K562 (cell line): Measurements from ENCODE around the gene SLC19A1. TPM values are rescaled to one million over a fixed set of nuclear protein-coding genes. Genes with fewer than 3 reads are reported as not detected.

ENCODE experiments used
- ATAC-seq: fragments of 200-7000 bp; cut with Tn5 transposase; 3 replicates; pipeline ENCODE4 v1.9.1; 2020; ENCODE audit warnings: moderate library complexity
- BruUV-seq: library from RNA; stranded (reverse); fragments of 400-500 nt; replicated peaks from 2 replicates; lab custom pipeline; 2021; lab: Mats Ljungman, UMichigan
- CTCF ChIA-PET: fragments of 300-600 bp; formaldehyde crosslinking; extraction: SDS; loops from one replicate; lab custom pipeline; 2021; ENCODE audit warnings: low intra/inter-chr PET ratio; lab: Yijun Ruan, JAX
- POLR2A ChIA-PET: fragments of 300-600, 350-650 bp; sonication (Branson Sonifier 250); formaldehyde crosslinking; extraction: SDS; loops from one replicate; lab custom pipeline; 2021; ENCODE audit warnings: antibody characterized with exemption, inconsistent platforms; lab: Yijun Ruan, JAX
- DNase-seq, 4 experiments: peaks; one replicate each; pipeline versions ENCODE4 v3.0.0 to v3.0.0-alpha.2; 2011 to 2018; ENCODE audit warnings: low spot score in 3 of 4, mixed read lengths in 3 of 4; ENCODE audit errors: extremely low read depth in 1 of 4
- FAIRE-seq: peaks from 2 replicates; lab custom pipeline; 2011; peaks lifted over from hg19 to GRCh38; lab: Jason Lieb, UNC
- H2AFZ ChIP-seq: 2 replicates; pipeline ENCODE4 v1.6.0; 2011; ENCODE audit warnings: low read depth, low read length, control low read depth, inconsistent platforms
- H3K27ac ChIP-seq: fragments of 200-600 bp; 3 replicates; pipeline ENCODE4 v1.8.0; 2011; ENCODE audit warnings: low read depth, mild to moderate bottlenecking, control low read depth, inconsistent platforms, low read length, moderate library complexity, mixed read lengths; ENCODE audit errors: extremely low read depth
- H3K27me3 ChIP-seq, 2 experiments: fragments of 300-600 bp in 1 of 2; 2 replicates in 1 of 2; 3 replicates in 1 of 2; pipeline versions ENCODE4 v1.6.0 to v1.8.0; 2011; ENCODE audit warnings: inconsistent platforms in 2 of 2, low read length in 2 of 2, mild to moderate bottlenecking in 1 of 2, mixed read lengths in 1 of 2, moderate library complexity in 1 of 2; ENCODE audit not compliant: control insufficient read depth in 2 of 2, insufficient read depth in 2 of 2
- H3K36me3 ChIP-seq: fragments of 300-600 bp; 3 replicates; pipeline ENCODE4 v1.8.0; 2011; ENCODE audit warnings: mild to moderate bottlenecking, low read length, inconsistent platforms; ENCODE audit not compliant: control insufficient read depth, insufficient read depth
- H3K4me1 ChIP-seq, 2 experiments: fragments of 200-600 bp in 1 of 2; replicated peaks in 1 of 2; 2 replicates in 1 of 2; 3 replicates in 1 of 2; pipeline versions ENCODE4 v1.5.1 to v1.8.0; 2011; ENCODE audit warnings: inconsistent platforms in 2 of 2, low read length in 2 of 2, mild to moderate bottlenecking in 1 of 2, mixed read lengths in 1 of 2, moderate library complexity in 1 of 2; ENCODE audit not compliant: control insufficient read depth in 2 of 2, insufficient read depth in 2 of 2
- H3K4me2 ChIP-seq: 2 replicates; pipeline ENCODE4 v1.6.1; 2011; ENCODE audit warnings: low read length, control low read depth, inconsistent platforms, mixed read lengths; ENCODE audit not compliant: insufficient read depth
- H3K4me3 ChIP-seq: fragments of 200-600 bp; sonication (generic), shearing (Covaris generic); 2 replicates; pipeline ENCODE4 v1.5.1; 2016; ENCODE audit warnings: control low read depth, inconsistent platforms
- H3K79me2 ChIP-seq: fragments of 200-600 bp; 3 replicates; pipeline ENCODE4 v1.8.0; 2011; ENCODE audit warnings: low read length, inconsistent platforms; ENCODE audit not compliant: control insufficient read depth, insufficient read depth
- H3K9ac ChIP-seq, 2 experiments: 2 replicates each; pipeline versions ENCODE4 v1.6.0 to v1.6.1; 2011; ENCODE audit warnings: low read depth in 2 of 2, low read length in 2 of 2, control low read depth in 1 of 2, inconsistent platforms in 1 of 2, mild to moderate bottlenecking in 1 of 2, mixed read lengths in 1 of 2; ENCODE audit not compliant: insufficient read depth in 1 of 2
- H3K9me1 ChIP-seq: one replicate; pipeline ENCODE4 v1.6.0; 2011; ENCODE audit warnings: inconsistent platforms, mild to moderate bottlenecking, low read length, moderate library complexity; ENCODE audit not compliant: control insufficient read depth, insufficient read depth
- H3K9me3 ChIP-seq: replicated peaks from 2 replicates; pipeline ENCODE4 v1.5.1; 2011; ENCODE audit warnings: low read depth, low read length, inconsistent platforms; ENCODE audit not compliant: control insufficient read depth, insufficient read depth
- H4K20me1 ChIP-seq: replicated peaks from 2 replicates; pipeline ENCODE4 v1.6.1; 2011; ENCODE audit warnings: low read length, inconsistent platforms, mixed read lengths; ENCODE audit not compliant: control insufficient read depth, insufficient read depth
- ATF1 ChIP-seq, 2 experiments: fragments of 450-650 bp in 1 of 2; IDR thresholded peaks; 2 replicates each; pipeline ENCODE4 v1.6.1; 2016; ENCODE audit warnings: missing compliant biosample characterization in 1 of 2, missing genetic modification characterization in 1 of 2
- CEBPZ ChIP-seq: fragments of 150-350 bp; IDR thresholded peaks from 2 replicates; pipeline ENCODE4 v1.6.1; 2014; ENCODE audit warnings: low read depth, mild to moderate bottlenecking, low read length, borderline replicate concordance
- HDAC6 ChIP-seq: IDR thresholded peaks from 2 replicates; pipeline ENCODE4 v1.6.1; 2012; ENCODE audit warnings: low read depth, mild to moderate bottlenecking, control low read depth, inconsistent platforms, low read length, moderate library complexity
- IRF9 ChIP-seq: fragments of 450-650 bp; IDR thresholded peaks from 2 replicates; pipeline ENCODE4 v1.6.1; 2016; ENCODE audit warnings: missing biosample characterization, missing genetic modification characterization
- MCM3 ChIP-seq: fragments of 450-650 bp; IDR thresholded peaks from 2 replicates; pipeline ENCODE4 v1.6.1; 2016
- MTA2 ChIP-seq: fragments of 450-650 bp; IDR thresholded peaks from 2 replicates; pipeline ENCODE4 v1.6.1; 2016; ENCODE audit warnings: low read depth
- MXD1 ChIP-seq: fragments of 250-450 bp; sonication (Bioruptor Pico); IDR thresholded peaks from 2 replicates; pipeline ENCODE4 v1.8.0; 2021; ENCODE audit warnings: borderline replicate concordance, mild to moderate bottlenecking, moderate library complexity; ENCODE audit not compliant: poor library complexity, severe bottlenecking
- PKNOX1 ChIP-seq: fragments of 450-650 bp; IDR thresholded peaks from 2 replicates; pipeline ENCODE4 v1.6.1; 2016
- RBFOX2 ChIP-seq: fragments of 200-400 bp; formaldehyde crosslinking; IDR thresholded peaks from 2 replicates; pipeline ENCODE4 v1.6.1; 2017; ENCODE audit warnings: low read depth, mild to moderate bottlenecking, low read length, moderate library complexity
- SIN3B ChIP-seq: fragments of 450-650 bp; IDR thresholded peaks from 2 replicates; pipeline ENCODE4 v1.6.1; 2017; ENCODE audit warnings: low read depth, mild to moderate bottlenecking, moderate library complexity
- TBL1XR1 ChIP-seq, 2 experiments: IDR thresholded peaks; 2 replicates each; pipeline ENCODE4 v1.6.1; 2012; ENCODE audit warnings: improper control_type of control experiment in 2 of 2, low read length in 2 of 2, mild to moderate bottlenecking in 1 of 2
- TCF7 ChIP-seq: sonication (generic); IDR thresholded peaks from 2 replicates; pipeline ENCODE4 v1.6.1; 2016; ENCODE audit warnings: antibody characterized with exemption, borderline replicate concordance
- TEAD4 ChIP-seq, 2 experiments: sonication (generic) in 1 of 2; formaldehyde crosslinking in 1 of 2; IDR thresholded peaks; 2 replicates each; pipeline versions ENCODE4 v1.6.1 to v1.8.0; 2012 to 2022; ENCODE audit warnings: borderline replicate concordance in 1 of 2, inconsistent platforms in 1 of 2, low read length in 1 of 2, mild to moderate bottlenecking in 1 of 2, missing genetic modification reagents in 1 of 2
- ZNF121 ChIP-seq: sonication (generic); formaldehyde crosslinking; conservative IDR thresholded peaks from 2 replicates; pipeline ENCODE4 v1.8.0; 2022; ENCODE audit warnings: missing genetic modification reagents
- ZNF655 ChIP-seq: fragments of 250-450 bp; sonication (Bioruptor Pico); IDR thresholded peaks from 2 replicates; pipeline ENCODE4 v1.5.0; 2021
- in situ Hi-C: fragments of 300-500 bp; cut with MboI; formaldehyde crosslinking; loops from 4 replicates; pipeline ENCODE4 v1.15.0; 2018; ENCODE audit warnings: inconsistent platforms, mixed read lengths
- intact Hi-C: fragments of 100-400 bp; cut with micrococcal nuclease; formaldehyde crosslinking; loops from 2 replicates; pipeline ENCODE4 v1.14.2; 2022
- polyA plus RNA-seq, 8 experiments: library from polyadenylated mRNA; depleted of rRNA in 4 of 8; stranded (reverse) in 5 of 8; unstranded in 3 of 8; fragments of >200 nt; fragmentation: Nextera tagmentation in 2 of 8; fragmentation: Illumina TruSeq in 1 of 8; extraction: Ambion mirVana in 2 of 8; extraction: Trizol in 1 of 8; gene quantifications; 2 replicates each; pipeline versions ENCODE4 v1.2.1 to v1.2.3, GENCODE V29; 2011 to 2014; ENCODE audit warnings: inconsistent platforms in 1 of 8, missing spikeins in 1 of 8
- total RNA-seq, 7 experiments: library from RNA; depleted of rRNA in 6 of 7; stranded (reverse); fragments of >200 nt in 6 of 7; fragmentation: Illumina TruSeq in 2 of 7; extraction: Trizol in 2 of 7; gene quantifications; 2 replicates each; pipeline versions ENCODE4 v1.2.1 to v1.2.3, GENCODE V29; 2011 to 2021; ENCODE audit warnings: low replicate concordance in 1 of 7

The SLC19A1 gene
- total and polyA plus RNA-seq, 9 of the 15 experiments (the other 6 are each of a cell fraction or from before 2014, with no cell fraction given), result 0.65 to 88.7 (median 12.0) TPM

GRCh38 chr21:45461806-45462341 lies 80.4 kb downstream of the SLC19A1 start:
- ChIA-PET POLR2A (interaction anchor here (0.6 to 1.1 kb wide), 2 partner anchors 10 to 94 kb away, joined by 3 to 4 read pairs; no protein-coding TSS in a partner anchor), CTCF (no interaction called here)
- Histone ChIP-seq H4K20me1 (peaks cover 52% of the 10 kb centered on the region), H3K79me2 (no peaks in the 10 kb centered on the region), H3K4me1 (peaks cover 0 to 47% of the 10 kb centered on the region in 2 experiments; a peak in 3 of 5 replicates), H3K27me3 (peaks cover 12 to 36% of the 10 kb centered on the region in 2 experiments; a peak in 4 of 5 replicates), H3K9me1 (peaks cover 3% of the 10 kb centered on the region), H3K36me3 (no peaks in the 10 kb centered on the region), H3K4me2 (no peak overlapping the region), H3K9ac (no peak overlapping the region), H2AFZ (no peak overlapping the region), H3K27ac (no peak overlapping the region), H3K9me3 (no peaks in the 10 kb centered on the region), H3K4me3 (no peak overlapping the region)
- FAIRE-seq (no peak), ATAC-seq (no peak), DNase-seq (no peak)
- BruUV-seq, result no TSS peak
- intact Hi-C loops (no loop called here), in situ Hi-C loops (loop anchor here (5.0 kb wide), 1 partner anchor 350 kb away; no protein-coding TSS in a partner anchor)
- TF ChIP-seq MCM3 (no peak), IRF9 (tag) (no peak), MXD1 (no peak), CEBPZ (no peak), ZNF655 (CRISPR knock-in tag) (no peak), ATF1 (CRISPR knock-in tag; IDR thresholded peaks at IDR 0.05) (no peak), ATF1 (tag; IDR thresholded peaks at IDR 0.05) (no peak), TCF7 (no peak), MTA2 (no peak), RBFOX2 (no peak), PKNOX1 (no peak), SIN3B (no peak), HDAC6 (no peak), TBL1XR1 (IDR thresholded peaks at IDR 0.05; ENCODE audit: low read length in 2 of 2) (no peak), ZNF121 (CRISPR knock-in tag) (no peak), TEAD4 (IDR thresholded peaks at IDR 0.05; ENCODE audit: low read length) (no peak), TEAD4 (CRISPR knock-in tag; IDR thresholded peaks at IDR 0.05; ENCODE audit: borderline replicate concordance) (no peak)
